Heart left ventricle (tissue), 16 donors: ENCODE data around the gene CPSF7. TPM values are rescaled to one million over a fixed set of nuclear protein-coding genes. Genes with fewer than 3 reads are reported as not detected.

ENCODE experiments used
- ATAC-seq, 4 donors: fragments of 200-7000 bp; cut with Tn5 transposase; one replicate each; pipeline ENCODE4 v1.9.1; 2020 to 2022; ENCODE audit warnings: moderate library complexity in 4 of 4, mild to moderate bottlenecking in 3 of 4, moderate number of reproducible peaks in 1 of 4
- DNase-seq, 5 donors: peaks; one replicate each; pipeline ENCODE4 v3.0.0-alpha.2; 2020
- H3K27ac ChIP-seq, 12 donors: fragments of 200-600 bp; sonication (generic) in 4 of 12; one replicate each; pipeline versions ENCODE4 v1.5.0 to v1.8.0; 2016 to 2022; ENCODE audit warnings: mild to moderate bottlenecking in 2 of 12
- H3K27me3 ChIP-seq, 9 donors: fragments of 200-600 bp; sonication (generic) in 2 of 9; one replicate each; pipeline versions ENCODE4 v1.5.1 to v1.8.0; 2016 to 2022; ENCODE audit warnings: mild to moderate bottlenecking in 3 of 9
- H3K36me3 ChIP-seq, 9 donors: fragments of 200-600 bp; sonication (generic) in 2 of 9; one replicate each; pipeline versions ENCODE4 v1.5.0 to v1.8.0; 2018 to 2022; ENCODE audit warnings: mild to moderate bottlenecking in 2 of 9
- H3K4me1 ChIP-seq, 12 donors: fragments of 200-600 bp; sonication (generic) in 4 of 12; one replicate each; pipeline versions ENCODE4 v1.5.0 to v1.8.0; 2016 to 2022; ENCODE audit warnings: mild to moderate bottlenecking in 3 of 12
- H3K4me3 ChIP-seq, 12 donors: fragments of 200-600 bp; sonication (generic) in 4 of 12; one replicate each; pipeline versions ENCODE4 v1.5.0 to v1.8.0; 2017 to 2022; ENCODE audit warnings: mild to moderate bottlenecking in 9 of 12, moderate library complexity in 4 of 12
- H3K9me3 ChIP-seq, 12 donors: fragments of 200-600 bp; sonication (generic) in 4 of 12; one replicate each; pipeline versions ENCODE4 v1.5.0 to v1.8.0; 2016 to 2022; ENCODE audit warnings: mild to moderate bottlenecking in 1 of 12
- CTCF ChIP-seq, 12 donors: fragments of 200-600 bp; sonication (generic) in 4 of 12; IDR thresholded peaks; one replicate each; pipeline versions ENCODE4 v1.5.0 to v1.8.0; 2018 to 2022; ENCODE audit warnings: antibody characterized with exemption in 12 of 12, mild to moderate bottlenecking in 5 of 12
- POLR2A ChIP-seq, 2 donors: fragments of 450-650 bp; IDR thresholded peaks; one replicate each; pipeline ENCODE4 v1.6.1; 2017; ENCODE audit warnings: antibody characterized with exemption in 2 of 2, mild to moderate bottlenecking in 2 of 2, moderate library complexity in 2 of 2
- WGBS, 4 donors: extraction: QIAGEN DNeasy Blood & Tissue Kit in 2 of 4; methylation state at CpG; one replicate each; pipeline versions ENCODE4 v1.1.5 to v1.1.7; 2013 to 2018; 5-methylcytosine and 5-hydroxymethylcytosine counted together
- intact Hi-C, 10 donors: fragments of 100-400 bp; cut with DNase I; formaldehyde crosslinking; loops; one replicate each; pipeline versions ENCODE4 v1.11.1 to v1.14.2; 2022
- polyA plus RNA-seq, 2 donors: library from polyadenylated mRNA; stranded (reverse); fragments of 200-250 nt; gene quantifications; one replicate each; pipeline ENCODE4 v1.2.3, GENCODE V29; 2013
- total RNA-seq, 9 donors: library from RNA; depleted of rRNA in 2 of 9; stranded (reverse); fragments of >200 nt in 2 of 9; fragmentation: NEBNext Ultra II Directional in 3 of 9; extraction: Animal tissue kit (Norgen Biotek cat#: 25700) in 3 of 9; gene quantifications; one replicate each; pipeline versions ENCODE4 v1.1.0 to v1.2.4, GENCODE V29; 2016 to 2023
- donor health status: ischemic (EF 13 %, LVEDD 7.1; RV severe dilation, severe dysfunction).
- donor health status: healthy with polysubstance abuse.
- donor health status: DM: no; HTN: yes; CAD: no.
- donor health status: DM: no; HTN: no; CAD: no.
- donor health status: ischemic (EF 25% LVEDD 6.9; RV normal size, moderate dysfunction).
- donor health status: ischemic (EF 25% LVEDD 5.7; RV mildly dilated, moderate dysfunction).
- donor health status: healthy.
- donor health status: DM: yes; HTN: yes; CAD: no.
- donor health status: ischemic (EF 35%, LVEDD 5.7; RV mildly dilated, moderate dysfunction).
- donor health status: nonischemic (EF 11% LVEDD 7.7; RV severe dilation, severe dysfunction).
- donor health status: DM: yes; HTN: yes; CAD: no.
- donor health status: PGD.
- donor health status: ischemic (EF 29% LVEDD 5.4; RV normal size, mild dysfunction).
- donor health status: nonischemic (EF 23%, LVEDD 6.1; RV moderate dilation, normal function).

Gene CPSF7
- total and polyA plus RNA-seq, 11 donors, result 24.3 to 52.4 (median 35.5) TPM

- DNase-seq, result no peak
- Histone ChIP-seq H3K9me3 (no peaks in the 10 kb centered on the region), H3K4me3 (no peak overlapping the region), H3K4me1 (no peaks in the 10 kb centered on the region), H3K27me3 (no peaks in the 10 kb centered on the region), H3K27ac (no peak overlapping the region), H3K36me3 (peaks cover 0 to 100% (median 89%) of the 10 kb centered on the region in 9 donors)
- no peak for ATAC-seq
- intact Hi-C loops, result no loop called here
- 83 to 86% (median 85%) methylated on average over 4 of the region's 4 CpGs for WGBS, 4 donors
- TF ChIP-seq CTCF (IDR thresholded peaks at IDR 0.05) (no peak), POLR2A (IDR thresholded peaks at IDR 0.05) (no peak)
Measured at GRCh38 chr11:61404641-61405040, 25.1 kb downstream of the CPSF7 start.

- no peaks in the 10 kb centered on the region for H3K4me1 ChIP-seq
- ATAC-seq (no peak), DNase-seq (no peak)
- H3K36me3 ChIP-seq, result peaks cover 0 to 98% (median 86%) of the 10 kb centered on the region in 9 donors
- H3K27me3 ChIP-seq, result no peaks in the 10 kb centered on the region
- no peaks in the 10 kb centered on the region for H3K9me3 ChIP-seq
- TF ChIP-seq CTCF (IDR thresholded peaks at IDR 0.05), result no peak
- no peak for TF ChIP-seq POLR2A (IDR thresholded peaks at IDR 0.05)
- intact Hi-C loops, result no loop called here
- WGBS, 4 donors, result 58 to 69% (median 65%) methylated on average over 5 of the region's 5 CpGs
- H3K27ac ChIP-seq, result no peak overlapping the region
- no peak overlapping the region for H3K4me3 ChIP-seq
Measured at GRCh38 chr11:61404103-61404502, 25.7 kb downstream of the CPSF7 start.

- ATAC-seq, result no peak
Measured at GRCh38 chr11:61403658-61404057, 26.1 kb downstream of the CPSF7 start.

GRCh38 chr11:61401573-61401972 is 28.2 kb downstream of the CPSF7 start:
- intact Hi-C loops, result no loop called here

More at GRCh38 chr11:61403658-61404057, 26.1 kb downstream of the CPSF7 start:
- H3K9me3 ChIP-seq, result no peaks in the 10 kb centered on the region
- no peaks in the 10 kb centered on the region for H3K27me3 ChIP-seq
- no peak overlapping the region for H3K4me3 ChIP-seq
- H3K36me3 ChIP-seq, result peaks cover 0 to 98% (median 86%) of the 10 kb centered on the region in 9 donors
- intact Hi-C loops, result no loop called here
- 92 to 100% (median 95%) methylated on average over 1 of the region's 1 CpG for WGBS, 4 donors
- H3K4me1 ChIP-seq, result no peaks in the 10 kb centered on the region
- TF ChIP-seq POLR2A (IDR thresholded peaks at IDR 0.05), result no peak
- no peak for TF ChIP-seq CTCF (IDR thresholded peaks at IDR 0.05)
- no peak overlapping the region for H3K27ac ChIP-seq
- no peak for DNase-seq

More at GRCh38 chr11:61401573-61401972, 28.2 kb downstream of the CPSF7 start:
- no peak for ATAC-seq
- Histone ChIP-seq H3K4me1 (no peaks in the 10 kb centered on the region), H3K36me3 (peaks cover 0 to 97% (median 80%) of the 10 kb centered on the region in 9 donors), H3K4me3 (no peak overlapping the region), H3K27ac (no peak overlapping the region), H3K9me3 (no peaks in the 10 kb centered on the region), H3K27me3 (no peaks in the 10 kb centered on the region)
- no peak for TF ChIP-seq POLR2A (IDR thresholded peaks at IDR 0.05)
- TF ChIP-seq CTCF (IDR thresholded peaks at IDR 0.05), result no peak
- DNase-seq, result no peak
- 91 to 96% (median 94%) methylated on average over 2 of the region's 2 CpGs for WGBS, 4 donors
